ENCODE measurements around the gene VAC14. TPM values are rescaled to one million over a fixed set of nuclear protein-coding genes. Genes with fewer than 3 reads are reported as not detected.

Gene VAC14
- total and polyA plus RNA-seq, 2 of the 8 experiments (the other 6 are each of a cell fraction or from before 2014, with no cell fraction given): 56.0 to 108 TPM

- DNase-seq (ENCODE audit: low read depth in 1 of 2, low spot score in 2 of 2) (no peak), FAIRE-seq (no peak)
- Histone ChIP-seq H3K18ac (ENCODE audit: extremely low read depth, low read length) (no peak overlapping the region), H3K4me3 (ENCODE audit: extremely low read depth in 1 of 4, insufficient read depth in 2 of 4, low read depth in 3 of 4, low read length in 4 of 4) (no peak overlapping the region), H3K4me1 (replicated peaks in 1 of 4; ENCODE audit: control insufficient read depth in 3 of 4, insufficient read depth in 4 of 4, low read length in 3 of 4) (no peaks in the 10 kb centered on the region), H3K23ac (ENCODE audit: insufficient read length) (no peak overlapping the region), H4K5ac (ENCODE audit: insufficient read length, low read depth, low read length) (no peak overlapping the region), H4K20me1 (replicated peaks in 1 of 2; ENCODE audit: control insufficient read depth in 1 of 2, insufficient read depth in 2 of 2, low read length in 2 of 2) (peaks cover 0 to 6% of the 10 kb centered on the region in 2 experiments), H2AK5ac (ENCODE audit: low read depth, low read length) (no peak overlapping the region), H3K27me3 (replicated peaks in 1 of 4; ENCODE audit: control insufficient read depth in 3 of 4, extremely low read depth in 1 of 4, insufficient read depth in 3 of 4, low read length in 3 of 4) (no peaks in the 10 kb centered on the region), H2BK20ac (ENCODE audit: low read length) (no peak overlapping the region), H3K14ac (ENCODE audit: insufficient read length) (no peak overlapping the region), H3K79me1 (ENCODE audit: low read depth, low read length) (no peaks in the 10 kb centered on the region; the same call in 1 of the 2 replicates), H4K8ac (ENCODE audit: extremely low read depth, insufficient read depth, low read length) (no peak overlapping the region), H3K9ac (replicated peaks in 1 of 4; ENCODE audit: extremely low read depth in 1 of 4, low read depth in 3 of 4, low read length in 3 of 4) (no peak overlapping the region), H2BK12ac (ENCODE audit: low read depth, low read length) (no peak overlapping the region), H3K9me3 (ENCODE audit: insufficient read depth in 2 of 2, low read depth in 1 of 2, low read length in 1 of 2) (no peaks in the 10 kb centered on the region), H3K23me2 (ENCODE audit: low read depth, low read length) (no peaks in the 10 kb centered on the region), H2BK5ac (ENCODE audit: low read depth, low read length) (no peak overlapping the region), H4K91ac (replicated peaks; ENCODE audit: insufficient read length, low read length) (no peak overlapping the region), H3K56ac (replicated peaks; ENCODE audit: insufficient read length, low read depth, low read length) (no peak overlapping the region), H3K36me3 (ENCODE audit: control insufficient read depth in 2 of 4, insufficient read depth in 4 of 4, low read length in 3 of 4) (peaks cover 0 to 4% (median 2%) of the 10 kb centered on the region in 4 experiments; a peak in 4 of 8 replicates), H2BK120ac (replicated peaks; ENCODE audit: low read depth, low read length) (no peak overlapping the region), H2AFZ (ENCODE audit: low read length) (no peak overlapping the region), H3K4me2 (ENCODE audit: insufficient read depth in 1 of 2, low read depth in 2 of 2, low read length in 2 of 2) (no peak overlapping the region), H3K27ac (ENCODE audit: low read depth, low read length) (no peak overlapping the region), H2BK15ac (ENCODE audit: low read length) (no peak overlapping the region), H3K4ac (replicated peaks; ENCODE audit: insufficient read length, low read depth, low read length) (no peak overlapping the region), H3K79me2 (ENCODE audit: control insufficient read depth in 1 of 2, insufficient read depth in 2 of 2, low read length in 2 of 2) (no peaks in the 10 kb centered on the region)
- 100% methylated on average over 5 of the region's 5 CpGs; no CpG with 5 or more reads in 1 of the 2 experiments for WGBS, 2 experiments (ENCODE audit: extremely low coverage in 1 of 2, insufficient coverage in 1 of 2, insufficient read length in 1 of 2, insufficient replicate concordance in 2 of 2, low coverage in 1 of 2, low lambda C conversion rate in 2 of 2, missing lambda C conversion rate in 1 of 2)
- ChIA-PET CTCF (ENCODE audit: partially characterized antibody) (interaction anchor here (0.9 to 5.2 kb wide), 5 partner anchors 8 to 106 kb away, joined by 3 to 35 read pairs (median 5); no protein-coding TSS in a partner anchor), POLR2A (ENCODE audit: partially characterized antibody) (interaction anchor here (0.8 to 2.3 kb wide), 3 partner anchors 15 to 89 kb away, joined by 3 to 5 read pairs (median 3); no protein-coding TSS in a partner anchor)
- TF ChIP-seq NRF1 (IDR thresholded peaks at IDR 0.05; ENCODE audit: low read depth, low read length) (no peak), HDAC2 (IDR thresholded peaks at IDR 0.05; ENCODE audit: borderline replicate concordance in 1 of 2, low read depth in 2 of 2, low read length in 2 of 2) (no peak), SUZ12 (IDR thresholded peaks at IDR 0.05; ENCODE audit: low read length) (no peak), SIRT6 (IDR thresholded peaks at IDR 0.05; ENCODE audit: low read length) (no peak), RBBP5 (IDR thresholded peaks at IDR 0.05; ENCODE audit: borderline replicate concordance, low read depth, low read length) (no peak), JUN (IDR thresholded peaks at IDR 0.05; ENCODE audit: low read depth, low read length) (no peak), RXRA (IDR thresholded peaks at IDR 0.05; ENCODE audit: insufficient read depth, low read depth, low read length) (no peak)
Measured at GRCh38 chr16:70768203-70768580, 32.8 kb downstream of the VAC14 start.
